ENCODE measurements around the gene DHRS7B.

The DHRS7B gene

DNA sequence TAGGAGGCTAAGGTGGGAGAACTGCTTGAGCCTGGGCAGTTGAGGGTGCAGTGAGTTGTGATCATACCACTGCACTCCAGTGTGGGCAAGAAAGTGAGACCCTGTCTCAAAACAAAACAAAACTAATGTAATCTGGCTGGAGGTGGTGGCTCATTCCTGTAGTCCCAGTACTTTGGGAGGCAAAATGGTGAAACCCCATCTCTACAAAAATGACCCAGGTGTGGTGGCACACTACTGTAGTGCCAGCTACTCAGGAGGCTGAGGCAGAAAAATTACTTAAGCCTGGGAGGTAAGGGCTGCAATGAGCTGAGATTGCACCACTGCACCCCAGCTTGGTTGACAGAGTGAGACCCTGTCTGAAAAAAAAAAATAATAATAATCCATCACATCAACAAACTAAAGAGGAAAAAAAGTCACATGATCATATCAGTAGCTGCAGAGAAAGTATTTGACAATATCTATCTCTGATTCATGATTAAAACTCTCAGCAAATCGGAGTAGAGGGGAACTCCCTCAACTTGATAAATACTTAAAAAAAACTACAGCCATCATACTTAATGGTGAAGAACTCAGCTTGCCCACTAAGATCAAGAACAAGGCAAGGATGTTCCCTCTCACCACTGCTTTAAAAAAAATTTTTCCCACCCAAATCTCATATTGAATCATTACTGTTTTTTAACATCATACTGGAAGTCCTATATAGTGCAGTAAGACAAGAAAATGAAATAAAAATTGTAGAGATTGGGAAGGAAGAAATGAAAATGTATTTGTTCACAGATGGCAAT is 31.0 kb downstream of the DHRS7B start:
- DNase-seq (ENCODE audit: low spot score), result no peak

DNA sequence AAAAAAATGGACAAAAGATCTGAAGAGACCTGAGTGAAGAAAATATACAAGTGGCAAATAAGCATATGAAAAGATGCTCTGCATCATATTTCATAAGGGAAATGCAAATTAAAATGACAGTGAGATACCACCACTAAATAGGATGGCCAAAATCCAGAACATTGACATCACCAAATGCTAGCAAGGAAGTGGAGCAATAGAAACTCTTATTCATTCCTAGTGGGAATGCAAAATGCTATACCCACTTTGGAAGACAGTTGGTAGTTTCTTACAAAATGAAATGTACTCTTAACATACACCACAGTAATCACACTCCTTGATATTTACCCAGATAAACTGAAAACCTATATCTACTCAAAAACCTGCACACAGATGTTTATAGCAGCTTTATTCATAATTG is 33.6 kb downstream of the DHRS7B start:
- DNase-seq (ENCODE audit: low spot score), result no peak

DNA sequence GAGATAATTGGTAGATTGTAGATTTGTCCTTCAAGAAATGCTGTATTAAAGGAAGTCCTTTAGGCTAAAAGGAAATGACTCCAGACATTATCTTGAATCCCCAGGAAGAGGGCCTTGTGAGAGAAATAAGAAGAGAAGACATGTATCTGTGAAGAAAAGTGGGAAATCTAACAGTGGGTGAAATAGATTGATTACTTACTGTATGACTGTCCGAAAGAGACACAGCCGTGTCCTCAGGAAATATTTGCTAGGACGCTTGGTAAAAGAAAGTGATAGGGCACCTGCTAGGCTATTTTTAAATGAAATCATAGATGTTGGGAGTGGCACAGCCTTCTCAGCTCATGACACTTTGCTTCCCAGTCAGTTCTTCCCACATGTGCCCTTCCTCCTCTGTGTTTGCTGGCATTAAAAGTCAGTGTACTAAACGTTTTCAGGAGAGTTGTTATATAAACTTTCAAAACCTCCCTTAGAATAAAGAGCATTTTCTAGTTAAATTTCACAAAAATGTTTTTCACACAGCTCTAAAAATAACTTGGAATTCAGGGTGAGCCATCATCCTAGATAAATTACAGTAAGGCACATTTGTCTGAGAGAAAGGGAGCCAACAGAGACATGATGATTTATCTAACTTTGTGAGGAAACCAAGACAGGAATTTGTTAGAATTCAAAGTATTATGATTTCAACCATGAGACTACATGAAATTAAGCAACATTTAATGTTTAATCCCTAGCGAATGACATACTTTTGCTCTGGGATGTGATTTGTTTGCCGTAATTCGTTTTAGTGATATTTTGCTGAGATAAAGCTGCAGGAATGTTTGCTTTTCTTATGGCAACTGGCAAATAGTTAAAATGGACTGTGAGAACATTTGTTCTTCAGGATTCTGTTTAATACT is 35.0 kb downstream of the DHRS7B start:
- DNase-seq (ENCODE audit: low spot score), result no peak

DNA sequence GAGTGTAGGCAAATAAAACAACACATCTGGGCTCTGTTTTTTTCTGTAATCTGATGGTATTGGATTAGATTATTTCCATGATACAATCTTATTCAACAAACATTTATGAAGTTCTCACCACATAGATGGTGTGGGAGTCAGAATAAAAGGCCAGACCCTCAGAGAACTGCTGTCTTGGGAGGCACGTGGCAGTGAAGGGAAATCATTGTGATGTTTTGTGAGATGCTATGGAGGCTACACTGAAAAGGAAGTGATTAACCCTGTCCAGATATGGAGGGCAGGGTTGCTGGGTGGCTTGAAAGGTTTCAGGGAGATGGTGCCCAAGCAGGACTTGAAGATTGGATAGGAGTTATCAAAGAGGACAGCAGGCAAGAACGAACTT is 35.6 kb downstream of the DHRS7B start:
- DNase-seq (ENCODE audit: low spot score), result no peak

GRCh38 chr17:21163101-21163500 is 36.3 kb downstream of the DHRS7B start:
- no peak for DNase-seq (ENCODE audit: low spot score)

DNA sequence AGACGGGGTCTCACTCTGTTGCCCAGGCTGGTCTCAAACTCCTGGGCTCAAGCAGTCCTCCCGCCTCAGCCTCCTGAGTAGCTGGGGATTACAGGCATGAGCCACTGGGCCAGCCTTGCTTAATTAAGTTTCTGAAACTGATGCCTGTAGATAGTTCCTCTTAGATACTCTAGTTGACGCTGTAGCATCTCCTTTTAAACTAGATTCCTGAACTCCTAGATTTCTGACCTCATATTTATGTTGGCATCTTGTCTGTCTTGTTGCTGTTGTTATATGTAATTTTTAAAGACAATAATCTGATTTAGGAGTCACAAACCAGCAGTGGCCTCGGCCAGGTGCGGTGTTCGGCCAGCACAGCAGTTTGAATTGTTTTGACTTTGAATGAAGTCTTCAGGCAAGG is 37.5 kb downstream of the DHRS7B start:
- DNase-seq (ENCODE audit: low spot score), result no peak

GRCh38 chr17:21164620-21165019 is 37.9 kb downstream of the DHRS7B start:
- no peak for DNase-seq (ENCODE audit: low spot score)

GRCh38 chr17:21165922-21166594 is 39.3 kb downstream of the DHRS7B start:
- DNase-seq (ENCODE audit: low spot score), result no peak

DNA sequence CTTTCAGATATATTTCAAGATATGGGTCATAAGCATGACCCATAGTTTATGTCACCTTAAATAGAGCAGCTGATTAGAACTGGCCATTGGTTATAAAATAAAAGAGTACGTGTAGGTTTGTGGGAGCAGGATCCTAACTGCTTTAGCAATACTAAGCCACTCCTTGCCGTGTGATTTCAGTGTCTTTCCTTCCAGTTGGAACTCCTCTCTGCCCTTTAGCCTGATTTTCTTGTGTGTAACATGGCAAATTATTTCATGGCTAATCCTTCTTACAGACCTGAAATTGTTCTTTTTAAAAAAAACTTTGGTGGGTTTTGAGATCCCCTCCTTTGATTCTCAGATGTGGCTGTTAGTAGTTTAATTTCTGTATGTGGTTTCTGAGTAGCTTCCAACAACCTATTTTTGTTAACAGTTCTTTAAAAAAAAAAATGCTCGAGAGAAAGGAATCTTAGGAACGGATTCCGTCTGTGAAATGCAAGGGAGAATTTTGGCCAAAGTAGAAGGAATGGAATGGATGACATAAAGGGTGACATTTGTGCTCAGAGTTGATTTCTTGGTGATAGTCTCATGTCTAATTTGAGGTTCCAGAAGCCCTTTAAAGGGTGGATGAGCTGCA is 39.9 kb downstream of the DHRS7B start:
- no peak for DNase-seq (ENCODE audit: low spot score)

DNA sequence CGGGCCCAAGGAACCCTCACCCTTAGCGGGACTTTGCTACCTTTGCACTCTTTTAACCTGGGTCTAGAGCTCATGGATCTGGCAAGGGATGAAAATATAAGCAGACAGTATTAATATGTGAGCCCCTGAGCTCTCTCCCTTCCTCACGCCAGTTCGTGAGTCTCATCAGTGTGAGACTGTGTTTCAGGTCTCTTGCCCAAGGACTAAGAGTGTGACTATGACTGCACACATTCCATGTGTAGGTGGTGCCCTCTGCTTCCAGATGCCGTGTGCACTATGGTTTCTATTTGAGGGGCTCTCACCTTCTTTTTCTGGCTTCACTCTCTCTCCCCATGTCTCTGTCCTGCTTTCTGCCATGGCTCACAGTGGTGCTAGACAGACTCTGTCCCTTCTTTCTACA is 40.5 kb downstream of the DHRS7B start:
- DNase-seq (ENCODE audit: low spot score), result no peak

GRCh38 chr17:21168555-21168865 is 41.7 kb downstream of the DHRS7B start:
- no peak for DNase-seq (ENCODE audit: low spot score)

DNA sequence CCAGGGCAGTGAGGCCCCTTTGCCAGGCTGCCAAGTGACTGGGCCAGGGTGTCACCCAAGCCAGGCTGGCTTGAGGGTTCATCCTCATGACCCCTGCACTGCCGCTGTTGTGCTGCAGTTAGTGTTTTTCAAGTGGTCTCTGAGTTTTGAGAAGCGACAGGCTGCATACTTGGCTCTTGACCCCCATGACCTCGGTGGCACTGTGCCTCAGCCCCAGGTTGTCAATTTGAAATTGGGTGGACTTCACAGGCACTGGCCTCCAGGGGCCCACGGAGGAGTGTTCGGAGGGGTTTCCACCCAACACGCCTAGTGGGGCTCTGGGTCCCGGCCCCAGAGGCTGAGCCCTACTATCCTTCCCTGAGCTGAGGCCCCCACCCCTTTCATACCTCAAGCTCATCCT is 42.7 kb downstream of the DHRS7B start:
- DNase-seq (ENCODE audit: low spot score), result no peak

GRCh38 chr17:21170809-21171208 is 44.0 kb downstream of the DHRS7B start:
- DNase-seq (ENCODE audit: low spot score), result no peak

- DNase-seq (ENCODE audit: low spot score), result no peak
Observed at GRCh38 chr17:21171309-21171922, 44.7 kb downstream of the DHRS7B start.

GRCh38 chr17:21171970-21172510 is 45.3 kb downstream of the DHRS7B start:
- no peak for DNase-seq (ENCODE audit: low spot score)

- DNase-seq (ENCODE audit: low spot score), result no peak
Observed at GRCh38 chr17:21172846-21173245, 46.1 kb downstream of the DHRS7B start.

- DNase-seq (ENCODE audit: low spot score), result no peak
Observed at GRCh38 chr17:21173543-21173942, 46.8 kb downstream of the DHRS7B start.

- DNase-seq (ENCODE audit: low spot score), result no peak
Observed at GRCh38 chr17:21174186-21174585, 47.4 kb downstream of the DHRS7B start.

GRCh38 chr17:21174713-21175112 is 47.9 kb downstream of the DHRS7B start:
- no peak for DNase-seq (ENCODE audit: low spot score)

DNA sequence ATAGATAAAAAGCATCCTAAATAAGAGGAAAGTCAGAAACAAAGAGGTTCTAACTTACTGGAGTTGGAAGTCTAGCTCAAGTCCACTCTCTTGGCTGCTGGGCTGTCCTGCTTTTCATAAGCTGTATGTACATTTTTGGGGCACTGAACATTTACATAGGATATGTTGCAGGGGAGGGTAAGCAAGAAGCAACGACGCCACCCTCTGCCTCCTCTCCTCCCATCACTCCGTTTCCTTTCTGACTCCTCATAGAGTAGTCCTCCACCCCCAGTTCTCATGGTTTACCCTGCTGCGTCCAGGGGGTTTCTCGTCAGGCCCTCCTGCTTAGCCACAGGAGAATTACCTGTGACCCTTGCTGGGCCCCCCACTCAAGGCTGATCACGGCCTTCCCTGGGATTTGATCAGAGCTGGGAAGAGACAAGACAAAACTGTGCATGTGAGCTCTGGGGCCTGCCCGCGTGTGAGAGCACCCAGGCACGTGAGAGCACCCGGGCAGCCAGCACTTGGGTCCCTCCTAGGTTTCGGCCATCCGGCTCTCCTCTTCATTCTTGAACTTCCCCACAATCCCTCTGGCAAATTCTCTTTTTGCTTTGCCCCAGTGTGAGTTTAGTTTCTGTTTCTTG is 50.1 kb downstream of the DHRS7B start:
- no peak for DNase-seq (ENCODE audit: low spot score)

GRCh38 chr17:21177401-21177800 is 50.6 kb downstream of the DHRS7B start:
- DNase-seq (ENCODE audit: low spot score), result no peak

Measured in HuH-7.5 (cell line).